ENCODE measurements around the gene ARHGEF37. TPM values are rescaled to one million over a fixed set of nuclear protein-coding genes. Genes with fewer than 3 reads are reported as not detected.

ARHGEF37 gene
- total RNA-seq, 1 donor from 2014 or later = 0.47 TPM

DNA sequence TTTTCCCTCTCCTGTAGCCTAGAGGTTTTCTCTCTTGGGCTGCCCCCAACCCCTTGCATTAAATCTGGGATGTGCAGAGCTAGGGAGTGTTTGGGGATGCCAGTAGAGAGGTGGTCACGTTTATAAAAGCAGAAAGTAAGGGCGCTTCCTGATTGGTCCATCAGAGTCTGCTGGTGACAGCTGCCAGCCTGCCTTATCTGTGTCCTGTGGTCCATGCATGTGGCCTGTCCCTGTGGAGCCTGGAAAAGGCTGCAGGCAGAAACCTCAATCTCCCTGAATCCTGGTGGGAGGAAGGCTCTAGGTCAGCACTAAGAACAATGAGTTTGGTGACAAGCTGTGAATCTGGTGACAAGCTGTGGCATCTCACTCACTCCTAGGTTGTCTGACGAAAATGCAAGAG is 42.2 kb downstream of the ARHGEF37 start:
- intact Hi-C loops (cut with micrococcal nuclease) = no loop called here

DNA sequence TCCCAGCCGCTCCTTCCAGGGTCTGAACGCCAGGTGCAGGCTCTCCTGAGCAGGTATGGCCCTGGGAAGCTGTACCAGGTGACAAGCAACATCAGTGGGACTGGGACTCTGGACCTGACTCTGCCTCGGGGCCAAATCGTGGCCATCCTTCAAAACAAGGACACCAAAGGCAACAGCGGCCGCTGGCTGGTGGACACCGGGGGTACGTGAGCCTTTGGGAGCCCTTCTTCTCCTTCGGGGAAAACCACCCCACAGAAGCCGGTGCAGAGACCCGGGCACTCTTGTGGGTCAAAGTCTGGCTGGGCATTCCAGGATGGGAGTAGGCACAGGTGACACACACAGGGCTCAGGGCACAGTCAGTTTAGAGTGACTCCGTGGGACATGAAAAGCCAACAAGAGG is 45.8 kb downstream of the ARHGEF37 start:
- intact Hi-C loops (cut with micrococcal nuclease) = no loop called here

DNA sequence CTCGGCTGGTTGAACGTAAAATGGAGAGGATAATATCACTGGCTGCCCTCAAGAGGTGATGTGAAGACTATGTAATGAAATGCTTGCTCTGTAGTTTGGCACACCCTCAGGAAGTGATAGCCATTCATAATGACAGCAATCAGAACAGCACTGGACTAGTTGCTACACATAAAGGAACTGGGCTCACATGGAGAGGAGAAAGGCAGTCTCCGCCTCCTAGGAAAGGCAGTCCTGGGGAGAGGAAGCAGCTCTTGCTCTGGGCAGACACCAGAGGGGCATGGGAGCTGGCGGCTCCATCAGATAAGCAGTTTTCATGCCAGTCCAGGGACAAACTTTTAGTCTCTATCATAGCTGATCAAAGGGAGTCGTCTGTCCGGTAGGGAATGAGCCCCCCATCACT is 46.9 kb downstream of the ARHGEF37 start:
- intact Hi-C loops (cut with micrococcal nuclease) = no loop called here

GRCh38 chr5:149628846-149629388 is 47.6 kb downstream of the ARHGEF37 start:
- intact Hi-C loops (cut with micrococcal nuclease) = no loop called here

DNA sequence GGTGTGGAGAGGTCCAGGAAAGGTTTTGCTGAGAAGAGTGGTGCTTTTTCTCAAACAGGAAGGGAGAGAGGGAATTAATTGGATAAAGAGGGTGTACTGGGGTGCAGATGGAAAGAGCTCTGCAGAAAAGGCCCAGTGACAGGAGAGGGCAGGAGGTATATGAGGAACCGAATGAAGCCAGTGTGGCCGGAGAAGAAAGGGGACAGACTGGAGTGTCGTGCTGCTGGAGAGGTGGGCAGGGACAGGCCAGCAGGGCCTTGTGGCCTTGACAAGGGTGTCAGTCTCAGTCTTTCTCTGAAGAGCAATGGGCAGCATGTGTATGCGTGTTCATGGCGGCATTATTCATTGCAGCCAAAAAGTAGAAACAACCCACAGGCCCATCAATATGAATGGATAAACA is 48.1 kb downstream of the ARHGEF37 start:
- intact Hi-C loops (cut with micrococcal nuclease) = no loop called here

DNA sequence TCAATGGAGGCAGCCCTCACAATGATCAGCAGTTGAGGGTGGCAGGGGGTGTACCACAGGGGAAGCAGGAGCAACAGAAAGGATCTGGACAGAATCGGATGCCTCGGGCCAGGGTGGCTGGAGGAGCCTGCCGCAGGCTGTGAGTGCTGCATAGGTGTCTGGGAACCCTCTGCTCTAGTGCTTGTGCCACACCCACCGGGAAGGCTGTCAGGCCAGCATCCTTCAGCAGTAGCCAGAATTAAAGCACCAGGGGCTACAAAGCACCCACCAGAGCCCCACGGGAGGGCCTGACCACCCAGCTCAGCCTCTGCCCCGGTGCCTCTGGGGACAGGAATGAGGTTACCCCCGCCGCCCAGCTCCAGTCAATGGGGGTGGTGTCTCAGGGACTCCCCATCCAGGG is 49.0 kb downstream of the ARHGEF37 start:
- intact Hi-C loops (cut with micrococcal nuclease) = no loop called here

- intact Hi-C loops (cut with micrococcal nuclease) = no loop called here
Observed at GRCh38 chr5:149631506-149631905, 50.2 kb downstream of the ARHGEF37 start.

- intact Hi-C loops (cut with micrococcal nuclease) = no loop called here
Observed at GRCh38 chr5:149632311-149633251, 51.3 kb downstream of the ARHGEF37 start.

DNA sequence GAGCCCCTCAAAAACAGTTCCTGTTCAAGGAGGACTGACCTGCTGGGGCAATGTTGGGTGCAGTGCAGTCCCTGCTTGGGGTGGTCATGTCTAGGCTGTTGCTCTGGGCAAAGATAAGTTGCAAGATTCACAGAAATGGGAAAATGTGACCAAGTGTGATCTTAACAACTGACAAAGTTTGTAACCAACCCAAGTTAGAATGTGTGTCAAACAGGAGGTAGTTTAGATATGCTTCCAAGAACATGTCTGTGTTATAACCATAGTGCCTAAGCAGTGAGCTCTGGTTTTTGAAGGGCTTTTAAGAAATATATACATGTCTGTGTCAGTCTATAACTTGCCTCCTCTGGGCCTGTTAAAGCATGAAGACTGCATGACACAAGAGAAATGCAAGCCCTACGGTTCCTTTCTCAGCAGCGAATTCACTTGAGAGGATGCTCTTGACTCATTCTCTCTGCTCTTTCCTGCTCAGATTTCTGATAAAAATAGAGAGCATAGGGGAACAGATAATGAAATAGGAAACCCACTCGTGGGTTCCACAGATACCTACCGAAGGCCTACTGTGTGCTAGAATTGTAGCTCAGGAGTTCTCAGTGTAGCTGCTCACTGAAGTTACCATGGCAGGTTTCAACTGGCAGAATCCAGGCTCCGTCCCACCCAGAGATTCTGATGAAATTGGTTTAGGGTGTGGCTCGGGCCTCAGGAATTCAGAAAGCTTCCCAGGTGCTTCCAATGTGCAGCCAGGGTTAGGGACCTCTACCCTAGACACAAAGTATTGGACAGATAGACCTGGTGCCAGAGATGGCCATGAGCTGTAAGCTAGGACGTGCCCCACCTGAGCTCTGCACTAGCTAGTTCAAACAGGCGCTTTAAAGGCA is 52.4 kb downstream of the ARHGEF37 start:
- intact Hi-C loops (cut with micrococcal nuclease) = no loop called here

DNA sequence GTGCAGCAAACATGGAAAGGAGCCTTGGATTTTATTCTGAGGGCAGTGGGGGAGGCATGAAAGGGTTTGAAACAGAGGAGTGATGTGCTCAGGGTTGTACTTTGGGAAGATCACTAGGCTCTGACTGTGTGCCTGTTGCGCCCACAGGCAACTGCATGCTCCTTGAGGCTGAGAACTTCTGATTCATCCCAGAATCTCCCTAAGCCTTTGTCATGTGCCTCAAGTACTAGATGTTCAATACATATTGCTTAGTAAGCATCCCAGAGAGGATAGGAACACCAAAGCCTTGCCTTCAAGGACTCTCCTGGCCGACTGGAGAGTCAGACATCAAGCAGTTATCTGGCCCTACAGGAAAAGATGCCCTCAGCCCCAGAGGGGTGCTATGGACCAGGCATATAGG is 54.1 kb downstream of the ARHGEF37 start:
- intact Hi-C loops (cut with micrococcal nuclease) = no loop called here

DNA sequence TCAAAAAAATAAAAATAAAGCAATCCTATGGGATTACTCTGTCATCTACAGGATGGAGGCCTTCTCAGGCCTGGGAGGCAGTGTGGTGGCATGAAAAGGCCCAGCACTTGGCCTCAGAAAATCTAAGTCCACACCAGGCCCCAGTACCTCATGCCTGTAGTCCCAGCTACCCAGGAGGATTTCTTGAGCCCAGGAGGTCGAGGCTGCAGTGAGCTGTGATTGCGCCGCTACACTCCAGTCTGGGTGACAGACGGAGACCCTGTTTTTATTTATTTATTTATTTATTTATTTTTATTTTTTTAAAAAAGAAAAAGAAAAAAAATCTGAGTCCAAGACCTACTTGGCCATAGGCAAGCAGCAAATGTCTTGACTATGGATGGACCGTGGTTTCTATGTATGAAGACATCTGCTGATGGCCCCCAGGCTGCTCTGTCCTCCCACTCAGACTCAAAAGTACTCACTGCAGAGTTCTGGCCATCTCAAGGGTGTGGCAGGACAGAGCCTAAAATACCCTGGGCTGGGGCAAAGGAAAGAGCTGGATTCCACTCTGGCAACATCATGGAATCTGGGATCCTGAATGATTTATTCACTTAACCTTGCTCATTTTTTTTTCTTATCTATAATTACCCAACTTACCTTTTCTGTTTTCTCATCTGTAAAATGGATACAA is 55.0 kb downstream of the ARHGEF37 start:
- intact Hi-C loops (cut with micrococcal nuclease) = loop anchor here (1.0 kb wide), 4 partner anchors 192 to 582 kb away; no protein-coding TSS in a partner anchor

GRCh38 chr5:149636861-149637246 is 55.6 kb downstream of the ARHGEF37 start:
- intact Hi-C loops (cut with micrococcal nuclease) = loop anchor here (1.0 kb wide), 4 partner anchors 191 to 581 kb away; no protein-coding TSS in a partner anchor

GRCh38 chr5:149638136-149638535 is 56.8 kb downstream of the ARHGEF37 start:
- intact Hi-C loops (cut with micrococcal nuclease) = no loop called here

GRCh38 chr5:149638546-149639241 is 57.4 kb downstream of the ARHGEF37 start:
- intact Hi-C loops (cut with micrococcal nuclease) = no loop called here

- intact Hi-C loops (cut with micrococcal nuclease) = no loop called here
Observed at GRCh38 chr5:149639737-149640136, 58.4 kb downstream of the ARHGEF37 start.

DNA sequence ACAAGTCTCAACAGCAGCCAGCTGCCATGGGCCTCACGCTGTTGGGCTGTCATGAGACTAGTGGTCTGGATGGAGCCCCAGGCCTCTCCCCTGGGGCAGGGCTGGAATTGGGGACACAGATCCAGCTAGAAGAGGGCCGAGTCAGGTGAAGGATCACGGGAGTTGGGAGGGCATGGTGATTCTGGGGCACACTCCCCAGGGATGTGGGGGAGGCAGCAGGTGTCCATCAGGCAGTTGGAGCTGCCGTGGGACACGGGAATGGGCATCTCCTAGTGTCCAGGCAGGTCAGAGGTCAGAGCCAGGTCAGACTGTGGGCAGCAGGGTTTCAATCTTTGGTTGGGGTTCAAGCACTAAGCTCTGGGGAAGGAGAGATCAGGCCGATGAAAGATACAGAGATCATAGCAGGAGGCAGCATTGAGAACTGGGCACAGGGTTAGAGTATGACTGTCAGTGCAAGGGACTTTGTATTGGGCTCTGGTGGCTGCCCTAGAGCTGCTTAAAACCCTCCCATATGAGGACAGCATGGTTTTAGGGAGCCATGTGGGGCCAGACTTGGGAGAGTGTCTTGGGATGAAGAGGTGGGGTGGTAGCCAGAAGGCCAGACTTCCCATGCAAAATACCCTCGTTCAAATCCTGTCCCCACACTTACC is 59.2 kb downstream of the ARHGEF37 start:
- intact Hi-C loops (cut with micrococcal nuclease) = no loop called here

DNA sequence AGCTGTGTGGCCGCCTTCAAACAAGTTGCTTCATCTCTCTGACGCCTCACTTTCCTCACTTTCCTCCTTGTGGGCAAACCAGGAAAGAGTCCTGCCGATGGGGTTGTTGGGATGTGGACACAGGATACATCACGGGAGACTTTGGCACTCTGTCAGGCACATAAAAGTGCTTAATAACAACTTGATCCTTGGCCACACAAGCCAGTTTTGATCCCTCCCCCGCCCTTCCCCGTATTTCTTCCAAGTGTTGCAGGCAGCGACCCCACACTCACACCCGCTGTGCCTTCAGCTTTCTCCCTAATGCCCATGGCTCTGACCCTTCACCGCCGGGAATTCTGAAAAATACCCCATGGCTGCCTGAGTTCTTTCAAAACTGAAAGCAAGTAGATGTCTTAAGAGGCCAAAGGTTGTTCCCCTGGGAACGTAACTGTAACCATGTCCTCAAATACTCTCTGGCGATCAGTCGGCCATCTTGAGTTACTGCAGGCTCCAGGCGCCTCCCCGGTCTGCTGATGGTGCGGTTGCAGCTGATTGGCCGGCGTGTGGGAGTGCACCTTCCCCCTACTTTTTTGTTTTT is 59.8 kb downstream of the ARHGEF37 start:
- intact Hi-C loops (cut with micrococcal nuclease) = no loop called here

GRCh38 chr5:149641600-149641999 is 60.3 kb downstream of the ARHGEF37 start:
- intact Hi-C loops (cut with micrococcal nuclease) = no loop called here

- intact Hi-C loops (cut with micrococcal nuclease) = no loop called here
Observed at GRCh38 chr5:149643781-149644180, 62.5 kb downstream of the ARHGEF37 start.

GRCh38 chr5:149644629-149645028 is 63.3 kb downstream of the ARHGEF37 start:
- intact Hi-C loops (cut with micrococcal nuclease) = no loop called here
